ENCODE results near the gene CNOT4.
"Not testable (repeated sequence)": the region's sequence is repeated elsewhere in the genome, so short reads cannot be mapped to it uniquely, and the experiment has no call there.

Gene CNOT4

GRCh38 chr7:135510592-135511183 lies 786 bp upstream of the CNOT4 start:
- no peak for DNase-seq

- no peak for DNase-seq
These were observed 388 bp downstream of the CNOT4 start for GRCh38 chr7:135509589-135509838.

- peak; percentile 49 for DNase-seq
These were observed 866 bp downstream of the CNOT4 start for GRCh38 chr7:135508883-135509588.

- no peak for DNase-seq
These were observed 8.5 kb downstream of the CNOT4 start for GRCh38 chr7:135501402-135501801.

GRCh38 chr7:135499818-135500217 lies 10.1 kb downstream of the CNOT4 start:
- DNase-seq, result no peak

GRCh38 chr7:135497161-135497560 lies 12.7 kb downstream of the CNOT4 start:
- DNase-seq, result not testable (repeated sequence)

GRCh38 chr7:135493362-135493761 lies 16.5 kb downstream of the CNOT4 start:
- DNase-seq, result no peak

- no peak for DNase-seq
These were observed 17.8 kb downstream of the CNOT4 start for GRCh38 chr7:135492151-135492550.

- DNase-seq, result no peak
These were observed 19.1 kb downstream of the CNOT4 start for GRCh38 chr7:135490783-135491182.

GRCh38 chr7:135489791-135490190 lies 20.1 kb downstream of the CNOT4 start:
- DNase-seq, result no peak

- DNase-seq, result no peak
These were observed 23.5 kb downstream of the CNOT4 start for GRCh38 chr7:135486261-135486920.

GRCh38 chr7:135481598-135481979 lies 28.3 kb downstream of the CNOT4 start:
- no peak for DNase-seq

- no peak for DNase-seq
These were observed 28.8 kb downstream of the CNOT4 start for GRCh38 chr7:135480966-135481597.

GRCh38 chr7:135475521-135475920 lies 34.4 kb downstream of the CNOT4 start:
- no peak for DNase-seq

GRCh38 chr7:135469705-135470104 lies 40.2 kb downstream of the CNOT4 start:
- DNase-seq, result not testable (repeated sequence)

GRCh38 chr7:135467207-135467711 lies 42.6 kb downstream of the CNOT4 start:
- DNase-seq, result no peak

GRCh38 chr7:135466442-135467206 lies 43.3 kb downstream of the CNOT4 start:
- no peak for DNase-seq

- no peak for DNase-seq
These were observed 46.0 kb downstream of the CNOT4 start for GRCh38 chr7:135463908-135464307.

GRCh38 chr7:135459951-135460567 lies 49.8 kb downstream of the CNOT4 start:
- DNase-seq, result no peak

- DNase-seq, result no peak
These were observed 50.8 kb downstream of the CNOT4 start for GRCh38 chr7:135459076-135459475.

- no peak for DNase-seq
These were observed 55.8 kb downstream of the CNOT4 start for GRCh38 chr7:135454060-135454459.

GRCh38 chr7:135449436-135449835 lies 60.5 kb downstream of the CNOT4 start:
- no peak for DNase-seq

- DNase-seq, result no peak
These were observed 61.1 kb downstream of the CNOT4 start for GRCh38 chr7:135448753-135449152.
